ENCODE results near the gene SYCP2L.
A peak's percentile ranks its signal among the peaks of the same experiment; 100 is the strongest.
"Not testable (repeated sequence)": the region's sequence is repeated elsewhere in the genome, so short reads cannot be mapped to it uniquely, and the experiment has no call there.

The SYCP2L gene

DNA sequence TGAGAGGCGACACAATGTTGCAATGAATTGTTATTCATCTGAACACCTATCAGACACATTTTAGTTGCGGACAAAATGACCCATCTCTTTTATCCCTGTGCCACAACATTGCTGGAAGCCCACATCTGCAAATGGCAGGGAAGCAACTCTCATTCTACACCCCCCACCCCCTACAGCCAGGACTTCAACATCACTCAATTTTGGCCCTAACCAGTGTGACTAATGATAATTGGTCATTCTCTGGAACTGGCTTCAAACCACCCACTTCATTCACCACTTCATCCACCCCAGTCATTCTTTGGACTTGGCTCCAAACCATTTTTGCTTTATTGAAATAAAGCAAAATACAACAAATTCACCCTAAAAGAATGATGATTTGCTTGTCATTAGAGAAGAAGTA is 6.5 kb upstream of the SYCP2L start:
- no peak for DNase-seq (ENCODE audit: low spot score)

DNA sequence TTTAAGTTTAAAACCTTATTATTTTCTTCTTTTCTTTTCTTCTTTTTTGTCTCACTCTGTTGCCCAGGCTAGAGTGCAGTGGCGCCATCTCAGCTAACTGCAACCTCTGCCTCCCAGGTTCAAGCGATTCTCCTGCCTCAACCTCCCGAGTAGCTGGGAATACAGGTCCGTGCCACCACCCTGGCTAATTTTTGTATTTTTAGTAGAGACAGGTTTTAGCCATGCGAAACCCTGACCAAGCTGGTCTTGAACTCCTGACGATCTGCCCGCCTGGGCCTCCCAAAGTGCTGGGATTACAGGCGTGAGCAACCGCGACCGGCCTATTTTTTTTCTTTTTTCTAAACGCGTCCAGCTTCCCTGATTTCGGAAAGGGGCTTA is 4.6 kb upstream of the SYCP2L start:
- DNase-seq (ENCODE audit: low spot score), result not testable (repeated sequence)

- no peak for DNase-seq (ENCODE audit: low spot score)
These were observed 4.1 kb upstream of the SYCP2L start for GRCh38 chr6:10882657-10883171.

DNA sequence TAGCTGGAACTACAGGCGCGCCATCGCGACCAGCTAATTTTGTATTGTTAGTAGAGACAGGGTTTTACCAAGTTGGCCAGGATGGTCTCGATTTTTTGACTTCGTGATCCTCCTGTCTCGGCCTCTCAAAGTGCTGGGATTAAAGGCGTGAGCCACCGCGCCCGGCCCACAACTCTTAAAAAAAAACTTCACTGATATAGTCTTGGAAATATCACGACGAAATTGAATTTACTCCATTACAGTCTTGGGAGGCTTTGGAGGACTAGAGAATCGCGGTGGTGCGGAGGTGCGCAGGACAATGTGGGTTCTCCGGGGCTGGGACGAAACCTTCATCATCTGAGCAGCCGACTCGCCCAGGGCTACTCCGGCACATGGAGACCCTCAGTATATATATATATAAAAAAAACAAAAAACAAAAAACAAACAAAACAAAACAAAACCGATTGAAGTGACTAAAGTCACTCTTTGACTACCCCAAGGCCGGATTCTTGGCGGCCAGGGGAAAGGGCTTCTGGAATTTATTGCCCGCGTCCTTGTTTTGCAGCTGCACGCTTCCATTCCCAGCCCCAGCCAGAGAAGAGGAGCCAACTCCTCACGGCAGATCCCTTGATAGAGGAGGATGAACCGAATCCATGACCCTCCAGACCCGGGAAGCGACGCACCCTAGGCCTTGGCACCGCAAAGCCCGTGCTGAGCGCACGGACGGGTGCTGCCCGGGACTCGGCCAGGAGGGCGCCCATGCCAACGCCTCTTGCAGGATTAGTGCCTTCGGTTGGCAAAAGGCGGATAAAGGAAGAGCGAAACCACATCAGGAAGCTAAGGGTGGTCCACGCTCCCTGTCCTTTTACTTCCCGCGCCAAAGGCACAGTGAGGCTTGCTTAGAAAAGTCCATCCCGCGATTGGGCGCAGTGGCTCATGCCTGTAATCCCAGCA is 3.3 kb upstream of the SYCP2L start:
- no peak for DNase-seq (ENCODE audit: low spot score)

DNA sequence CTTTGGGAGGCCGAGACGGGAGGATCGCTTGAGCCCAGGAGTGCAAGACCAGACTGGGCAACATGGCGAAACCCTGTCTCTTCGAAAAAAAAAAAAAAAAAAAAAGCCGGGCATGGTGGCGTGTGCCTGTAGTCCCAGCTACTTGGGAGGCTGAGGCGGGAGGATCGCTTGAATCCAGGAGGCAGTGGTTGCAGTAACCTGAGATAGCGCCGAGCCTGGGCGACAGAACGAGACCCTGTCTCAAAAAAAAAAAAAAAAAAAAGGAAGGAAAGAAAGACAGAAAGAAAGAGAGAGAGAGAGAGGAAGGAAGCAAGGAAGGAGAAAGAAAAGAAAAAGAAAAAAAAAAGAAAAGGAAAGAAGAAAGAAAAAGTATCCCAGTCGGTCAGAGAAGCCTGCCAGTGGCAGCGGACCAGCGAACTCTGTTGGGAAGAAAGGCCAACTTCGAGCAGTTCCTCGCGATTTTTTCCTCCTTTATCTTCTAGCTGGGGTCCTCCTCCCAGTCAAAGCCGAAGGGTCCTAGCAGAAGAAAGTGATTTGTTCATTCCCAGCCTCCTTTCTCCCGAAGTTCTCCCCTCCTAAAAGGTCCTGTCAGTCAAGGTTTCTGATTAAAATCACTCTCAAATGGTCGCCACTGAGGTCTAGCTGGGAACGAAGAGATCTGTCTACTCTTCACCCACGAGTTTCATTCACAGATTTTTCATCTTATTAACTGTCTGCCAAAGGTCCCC is 2.4 kb upstream of the SYCP2L start:
- DNase-seq (ENCODE audit: low spot score), result no peak

DNA sequence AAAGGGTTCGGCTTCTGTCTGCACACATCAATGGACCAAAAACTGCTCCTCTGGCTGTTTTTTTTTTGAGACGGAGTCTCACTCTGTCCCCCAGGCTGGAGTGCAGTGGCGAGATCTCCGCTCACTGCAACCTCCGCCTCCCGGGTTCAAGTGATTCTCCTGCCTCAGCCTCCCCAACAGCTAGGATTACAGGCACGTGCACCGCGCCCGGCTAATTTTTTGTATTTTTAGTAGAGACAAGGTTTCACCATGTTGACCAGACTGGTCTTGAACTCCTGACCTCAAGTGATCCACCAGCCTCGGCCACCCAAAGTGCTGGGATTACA is 524 bp upstream of the SYCP2L start:
- DNase-seq (ENCODE audit: low spot score), result not testable (repeated sequence)

- no peak for DNase-seq (ENCODE audit: low spot score)
These were observed 3.3 kb downstream of the SYCP2L start for GRCh38 chr6:10890151-10890550.

- no peak for DNase-seq (ENCODE audit: low spot score)
These were observed 5.1 kb downstream of the SYCP2L start for GRCh38 chr6:10891960-10892359.

- DNase-seq (ENCODE audit: low spot score), result no peak
These were observed 8.1 kb downstream of the SYCP2L start for GRCh38 chr6:10894958-10895357.

- DNase-seq (ENCODE audit: low spot score), result no peak
These were observed 9.8 kb downstream of the SYCP2L start for GRCh38 chr6:10896691-10897090.

DNA sequence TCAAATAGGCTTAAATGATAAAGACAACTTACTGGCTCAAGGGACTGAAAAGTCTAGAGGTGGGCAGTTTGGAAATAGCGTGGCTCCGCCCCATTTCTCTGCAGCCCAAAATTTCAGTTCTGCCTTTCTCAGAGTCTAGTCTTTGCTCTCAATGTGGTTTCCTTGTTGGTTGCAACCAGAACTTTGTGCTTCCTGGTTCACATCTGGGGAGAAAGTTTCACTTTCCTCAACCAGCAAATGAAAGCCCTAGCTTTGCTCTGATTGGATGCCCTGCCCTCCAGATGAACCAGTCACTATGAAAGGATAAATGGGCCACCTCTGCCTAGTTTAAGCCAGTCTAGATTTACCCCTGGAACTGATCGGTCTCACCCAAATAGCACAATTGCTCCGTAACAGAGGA is 14.9 kb downstream of the SYCP2L start:
- no peak for DNase-seq (ENCODE audit: low spot score)

DNA sequence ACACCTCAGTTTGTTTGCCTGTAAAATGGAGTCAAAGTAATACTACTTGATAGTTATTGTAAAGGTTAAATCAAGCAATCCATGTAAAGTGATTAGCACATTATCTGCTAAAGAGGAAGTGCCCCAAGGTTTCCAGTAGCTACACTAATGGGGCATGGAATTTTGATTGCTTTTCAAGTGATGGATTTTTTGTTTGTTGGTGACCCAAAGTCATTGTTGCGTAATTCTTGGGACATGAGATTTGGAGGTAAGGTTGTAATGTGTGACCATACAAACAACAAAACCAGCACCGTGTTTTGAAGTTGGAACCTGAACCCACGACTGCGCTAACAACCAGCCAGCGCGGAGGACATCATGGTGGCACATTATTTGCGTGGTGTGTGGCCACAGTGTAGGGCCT is 17.2 kb downstream of the SYCP2L start:
- no peak for DNase-seq (ENCODE audit: low spot score)

DNA sequence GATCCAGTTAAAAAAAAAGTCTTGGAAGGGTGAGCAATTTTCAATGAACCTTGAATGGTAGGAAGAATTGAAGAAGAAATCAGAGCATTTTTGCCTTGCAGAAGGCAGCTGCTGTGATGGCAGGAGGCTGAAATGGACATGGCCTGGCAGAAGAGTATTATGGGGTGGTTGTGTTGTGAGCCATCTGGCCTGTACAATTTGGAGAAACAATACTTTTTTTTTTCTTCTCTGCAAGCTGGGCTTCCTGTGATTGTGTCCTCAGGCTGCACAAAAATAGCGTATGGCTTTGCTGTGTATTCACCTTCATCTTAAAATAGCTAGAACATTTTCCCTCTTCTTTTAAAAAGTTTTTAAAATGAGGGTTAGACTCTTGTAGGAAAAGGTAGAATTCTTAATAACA is 21.4 kb downstream of the SYCP2L start:
- DNase-seq (ENCODE audit: low spot score), result no peak

DNA sequence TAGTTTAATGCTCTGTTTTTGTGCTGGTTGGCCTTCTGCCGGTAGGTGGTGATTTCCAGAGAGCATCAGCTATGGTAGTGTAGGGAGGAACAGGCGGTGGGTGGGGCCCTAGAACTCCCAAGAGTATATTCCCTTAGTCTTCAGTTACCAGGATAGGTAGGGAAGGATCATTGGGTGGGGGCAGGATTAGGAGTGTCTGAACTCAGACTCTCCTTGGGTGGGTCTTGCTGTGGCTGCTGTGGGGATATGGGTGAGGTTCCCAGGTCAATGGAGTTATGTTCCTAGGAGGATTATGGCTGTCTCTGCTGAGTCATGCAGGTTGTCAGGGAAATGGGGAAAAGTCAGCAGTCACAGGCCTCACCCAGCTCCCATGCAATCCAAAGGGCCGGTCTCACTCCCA is 32.7 kb downstream of the SYCP2L start:
- not testable (repeated sequence) for DNase-seq (ENCODE audit: low spot score)

DNA sequence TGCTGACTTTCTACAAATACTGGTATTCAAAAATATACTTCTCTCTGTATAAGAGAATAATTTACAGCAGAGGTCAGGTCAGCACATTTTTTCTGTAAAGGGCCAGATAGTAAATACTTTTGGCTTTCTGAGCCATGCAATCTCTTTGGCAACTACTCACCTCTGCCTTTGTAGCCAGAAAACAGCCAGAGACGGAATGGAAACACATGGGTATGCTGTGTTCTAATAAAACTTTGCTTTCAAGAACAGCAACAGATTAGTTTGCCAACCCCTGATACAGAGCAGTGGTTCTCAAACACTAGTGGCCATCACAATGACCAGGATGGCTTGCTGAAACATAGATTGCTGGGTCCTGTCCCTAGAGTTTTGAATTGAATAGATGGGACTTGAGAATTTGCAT is 46.3 kb downstream of the SYCP2L start:
- DNase-seq (ENCODE audit: low spot score), result no peak

GRCh38 chr6:10939840-10940239 is 53.0 kb downstream of the SYCP2L start:
- DNase-seq (ENCODE audit: low spot score), result no peak

DNA sequence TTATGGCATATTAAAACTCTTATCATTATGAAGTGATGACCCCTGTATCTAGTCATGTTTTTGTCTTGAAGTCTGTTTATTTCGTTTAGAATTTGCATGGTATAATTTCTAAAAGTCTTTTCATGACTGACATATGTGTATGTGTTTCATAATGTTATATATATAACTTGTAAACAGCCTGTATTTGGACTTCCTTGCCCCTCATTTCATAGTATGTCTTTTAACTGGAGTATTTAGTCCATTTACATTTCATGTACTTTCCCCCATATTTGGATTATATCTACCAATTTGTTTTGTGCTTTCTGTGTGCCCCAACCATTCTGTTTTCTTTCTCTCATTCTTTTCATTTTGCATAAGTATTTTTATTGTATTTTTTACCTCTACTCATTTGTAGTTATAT is 59.0 kb downstream of the SYCP2L start:
- no peak for DNase-seq (ENCODE audit: low spot score)

DNA sequence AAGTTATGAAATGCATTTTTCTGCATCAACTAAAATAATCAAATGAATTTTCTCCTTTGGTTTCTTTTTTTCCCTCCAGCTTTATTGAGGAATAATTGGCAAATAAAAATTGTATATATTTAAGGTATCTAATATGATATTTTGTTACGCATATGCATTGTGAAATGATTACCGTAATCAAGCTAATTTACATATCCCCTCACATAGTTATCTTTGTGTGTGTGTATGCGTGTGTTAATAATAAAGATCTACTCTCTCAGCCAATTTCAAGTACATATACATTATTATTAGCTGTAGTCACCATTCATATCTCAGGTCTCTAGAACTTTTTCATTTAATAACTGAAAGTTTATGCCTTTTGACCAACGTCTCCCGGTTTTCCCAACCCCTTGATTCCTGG is 61.1 kb downstream of the SYCP2L start:
- DNase-seq (ENCODE audit: low spot score), result no peak

DNA sequence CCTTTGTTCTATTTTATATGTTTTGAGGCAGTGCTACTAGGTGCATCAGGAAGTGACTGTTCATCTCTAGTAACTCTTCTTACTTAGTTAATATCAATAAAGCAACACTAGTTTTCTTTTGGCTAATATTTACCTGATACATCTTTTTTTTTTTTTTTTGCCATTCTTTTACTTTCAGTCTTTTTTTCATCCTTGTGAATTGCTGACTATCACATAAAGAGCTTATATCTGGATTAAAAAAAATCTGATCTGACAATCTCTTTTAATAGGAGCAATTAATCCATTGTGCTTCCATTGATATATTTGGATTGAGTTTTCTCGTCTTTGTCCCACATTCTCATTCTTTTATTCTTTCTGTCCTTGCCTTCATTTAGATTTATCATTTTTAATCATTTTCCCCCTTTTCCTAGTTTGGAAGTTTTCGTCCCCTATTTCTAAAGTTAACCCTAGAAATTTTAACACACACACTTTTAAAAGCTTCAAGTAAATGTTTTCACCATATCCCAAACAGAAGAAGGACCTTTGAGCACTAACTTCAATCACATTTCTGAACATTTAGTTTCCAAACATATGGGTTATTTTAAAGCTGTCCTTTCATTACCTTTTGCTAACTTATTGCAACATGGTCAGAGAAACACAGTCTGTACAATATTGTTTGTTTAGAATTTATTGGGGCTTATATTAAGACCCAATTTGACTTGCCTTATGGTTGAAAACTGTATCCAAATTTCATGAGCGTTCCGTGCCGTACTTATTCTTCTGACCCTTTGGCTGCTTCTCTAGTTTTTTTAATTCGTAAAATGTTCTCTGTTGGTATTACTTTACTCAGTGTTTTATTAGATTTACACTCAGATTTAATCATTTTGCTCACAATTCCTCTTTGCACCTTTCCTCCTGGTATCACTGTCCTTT is 63.0 kb downstream of the SYCP2L start:
- no peak for DNase-seq (ENCODE audit: low spot score)

- no peak for DNase-seq (ENCODE audit: low spot score)
These were observed 64.9 kb downstream of the SYCP2L start for GRCh38 chr6:10951675-10952282.

DNA sequence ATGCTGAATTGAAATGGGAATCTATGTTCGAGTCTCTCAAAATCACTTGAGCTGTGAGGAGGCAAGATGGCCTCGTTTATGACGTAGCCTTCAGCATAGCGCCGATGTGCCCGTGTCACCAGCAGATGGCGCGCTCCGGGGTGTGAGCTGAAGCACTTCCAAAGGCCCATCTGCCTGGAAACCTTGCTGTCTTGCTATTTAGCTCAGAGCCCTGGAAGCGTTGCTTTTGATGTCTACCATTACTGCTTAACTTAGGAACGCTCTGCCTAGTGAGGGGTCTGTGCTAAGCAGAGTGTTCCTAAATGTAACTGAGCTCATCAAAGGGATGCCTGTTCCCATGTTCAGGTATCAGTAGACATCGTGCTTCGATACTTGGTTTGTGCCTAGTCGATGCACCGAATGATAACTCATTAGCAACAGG is 67.7 kb downstream of the SYCP2L start:
- peak; percentile 44 for DNase-seq (ENCODE audit: low spot score)

DNA sequence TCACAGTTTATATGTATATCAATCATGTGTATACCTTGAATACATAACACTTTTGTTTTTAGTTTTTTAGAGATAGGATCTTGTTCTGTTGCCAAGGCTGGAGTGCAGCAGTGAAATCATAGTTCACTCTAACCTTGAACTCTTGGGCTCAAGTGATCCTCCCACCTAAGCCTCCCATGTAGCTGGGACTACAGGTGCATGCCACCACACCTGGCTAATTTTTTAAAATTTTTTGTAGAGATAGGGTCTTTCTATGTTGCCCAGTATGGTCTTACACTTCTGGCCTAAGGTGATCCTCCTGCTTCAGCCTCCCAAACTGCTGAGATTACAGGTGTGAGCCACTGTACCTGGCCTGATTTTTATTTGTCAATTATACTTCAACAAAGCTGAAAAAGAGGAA is 69.9 kb downstream of the SYCP2L start:
- no peak for DNase-seq (ENCODE audit: low spot score)
